HUES64 (cell line): ENCODE measurements around the gene NUP214.
"Not testable (repeated sequence)": the region's sequence is repeated elsewhere in the genome, so short reads cannot be mapped to it uniquely, and the experiment has no call there.

Experiments used
- H3K27ac ChIP-seq: 2 replicates; pipeline ENCODE4 v1.7.0; 2013; ENCODE audit warnings: low read depth, low read length, inconsistent platforms
- H3K27me3 ChIP-seq: 2 replicates; pipeline ENCODE4 v1.6.1; 2013; ENCODE audit warnings: mild to moderate bottlenecking, low read length; ENCODE audit not compliant: insufficient read depth
- H3K36me3 ChIP-seq: 2 replicates; pipeline ENCODE4 v1.6.1; 2013; ENCODE audit warnings: mild to moderate bottlenecking, low read length; ENCODE audit not compliant: insufficient read depth
- H3K4me1 ChIP-seq: 2 replicates; pipeline ENCODE4 v1.6.1; 2013; ENCODE audit warnings: mild to moderate bottlenecking, low read length, moderate library complexity; ENCODE audit not compliant: insufficient read depth
- H3K4me3 ChIP-seq: 2 replicates; pipeline ENCODE4 v1.5.1; 2013; ENCODE audit warnings: mild to moderate bottlenecking, low read length, moderate library complexity
- H3K9ac ChIP-seq: 2 replicates; pipeline ENCODE4 v1.6.1; 2013; ENCODE audit warnings: mild to moderate bottlenecking, low read depth, low read length
- H3K9me3 ChIP-seq: 2 replicates; pipeline ENCODE4 v1.6.1; 2013; ENCODE audit warnings: low read depth, low read length; ENCODE audit not compliant: insufficient read depth
- WGBS: fragments of 150-250, 120-280 bp; methylation state at CpG from one replicate; pipeline ENCODE4 v1.1.7; 2013; ENCODE audit warnings: missing lambda C conversion rate; 5-methylcytosine and 5-hydroxymethylcytosine counted together

The NUP214 gene

GRCh38 chr9:131266266-131267229 lies 141.2 kb downstream of the NUP214 start:
- Histone ChIP-seq H3K9me3 (no peaks in the 10 kb centered on the region), H3K4me1 (peaks cover 4% of the 10 kb centered on the region; the same call in 1 of the 2 replicates), H3K36me3 (no peaks in the 10 kb centered on the region), H3K27ac (no peak overlapping the region), H3K27me3 (no peaks in the 10 kb centered on the region), H3K4me3 (no peak overlapping the region), H3K9ac (no peak overlapping the region)
- WGBS, result 92% methylated on average over 26 of the region's 26 CpGs

- Histone ChIP-seq H3K27me3 (peaks cover 2% of the 10 kb centered on the region), H3K9ac (no peak overlapping the region), H3K4me3 (no peak overlapping the region), H3K36me3 (no peaks in the 10 kb centered on the region), H3K9me3 (no peaks in the 10 kb centered on the region), H3K27ac (no peak overlapping the region), H3K4me1 (peaks cover 9% of the 10 kb centered on the region; the same call in 1 of the 2 replicates)
- WGBS, result 79% methylated on average over 20 of the region's 20 CpGs
Measured at GRCh38 chr9:131270171-131271015, 145.0 kb downstream of the NUP214 start.

- not testable (repeated sequence) for H3K9ac ChIP-seq, H3K4me3 ChIP-seq, H3K27me3 ChIP-seq, H3K27ac ChIP-seq, H3K9me3 ChIP-seq, H3K36me3 ChIP-seq, H3K4me1 ChIP-seq
- 90% methylated on average over 1 of the region's 1 CpG for WGBS
Measured at GRCh38 chr9:131271016-131271273, 145.6 kb downstream of the NUP214 start.

GRCh38 chr9:131271506-131271931 lies 146.1 kb downstream of the NUP214 start:
- Histone ChIP-seq H3K9me3 (no peaks in the 10 kb centered on the region), H3K4me3 (no peak overlapping the region), H3K27ac (no peak overlapping the region), H3K27me3 (peaks cover 13% of the 10 kb centered on the region), H3K36me3 (no peaks in the 10 kb centered on the region), H3K4me1 (peaks cover 13% of the 10 kb centered on the region), H3K9ac (no peak overlapping the region)
- WGBS, result 88% methylated on average over 6 of the region's 6 CpGs

GRCh38 chr9:131272212-131272611 lies 146.8 kb downstream of the NUP214 start:
- Histone ChIP-seq H3K36me3 (no peaks in the 10 kb centered on the region), H3K4me1 (peaks cover 13% of the 10 kb centered on the region), H3K4me3 (no peak overlapping the region), H3K9me3 (no peaks in the 10 kb centered on the region), H3K27me3 (peaks cover 20% of the 10 kb centered on the region), H3K27ac (no peak overlapping the region), H3K9ac (no peak overlapping the region)
- WGBS, result 90% methylated on average over 3 of the region's 3 CpGs

GRCh38 chr9:131273146-131273855 lies 147.9 kb downstream of the NUP214 start:
- Histone ChIP-seq H3K36me3 (no peaks in the 10 kb centered on the region), H3K9me3 (no peaks in the 10 kb centered on the region), H3K9ac (no peak overlapping the region), H3K4me3 (no peak overlapping the region), H3K27ac (no peak overlapping the region), H3K4me1 (peaks cover 13% of the 10 kb centered on the region), H3K27me3 (peaks cover 22% of the 10 kb centered on the region)
- WGBS, result 91% methylated on average over 22 of the region's 22 CpGs

GRCh38 chr9:131273856-131274673 lies 148.7 kb downstream of the NUP214 start:
- 81% methylated on average over 13 of the region's 13 CpGs for WGBS
- no peak overlapping the region for H3K4me3 ChIP-seq

GRCh38 chr9:131274674-131275331 lies 149.4 kb downstream of the NUP214 start:
- peaks cover 22% of the 10 kb centered on the region for H3K27me3 ChIP-seq
- WGBS, result 92% methylated on average over 18 of the region's 18 CpGs
- H3K27ac ChIP-seq, result no peak overlapping the region
- peaks cover 13% of the 10 kb centered on the region for H3K4me1 ChIP-seq
- H3K9me3 ChIP-seq, result no peaks in the 10 kb centered on the region
- no peak overlapping the region for H3K9ac ChIP-seq
- H3K4me3 ChIP-seq, result no peak overlapping the region
- H3K36me3 ChIP-seq, result no peaks in the 10 kb centered on the region

More at GRCh38 chr9:131273856-131274673, 148.7 kb downstream of the NUP214 start:
- H3K9ac ChIP-seq, result no peak overlapping the region
- H3K4me1 ChIP-seq, result peaks cover 15% of the 10 kb centered on the region
- H3K27me3 ChIP-seq, result peaks cover 22% of the 10 kb centered on the region
- H3K36me3 ChIP-seq, result no peaks in the 10 kb centered on the region
- no peak overlapping the region for H3K27ac ChIP-seq
- H3K9me3 ChIP-seq, result no peaks in the 10 kb centered on the region

GRCh38 chr9:131275332-131276093 lies 150.1 kb downstream of the NUP214 start:
- no peak overlapping the region for H3K4me3 ChIP-seq
- no peak overlapping the region for H3K9ac ChIP-seq
- H3K27ac ChIP-seq, result no peak overlapping the region
- H3K4me1 ChIP-seq, result peaks cover 13% of the 10 kb centered on the region
- H3K9me3 ChIP-seq, result no peaks in the 10 kb centered on the region
- 82% methylated on average over 29 of the region's 29 CpGs for WGBS
- no peaks in the 10 kb centered on the region for H3K36me3 ChIP-seq
- peaks cover 22% of the 10 kb centered on the region for H3K27me3 ChIP-seq
